T-helper 1 cell treated with Interleukin-12 subunit alpha and Interleukin-12 subunit beta and Interleukin-4 antibody, amounts not matched to agents 30 μg/mL and 1 μg/mL, for 36 hours (primary cell): ENCODE data around the gene EPHA4.

ENCODE experiments used
- H3K27ac Mint-ChIP-seq: one replicate; pipeline ENCODE4 v1.8.0; 2021; ENCODE audit warnings: mild to moderate bottlenecking, mixed read lengths
- H3K27me3 Mint-ChIP-seq: one replicate; pipeline ENCODE4 v1.8.0; 2021; ENCODE audit warnings: low read depth, mixed read lengths
- H3K36me3 Mint-ChIP-seq: one replicate; pipeline ENCODE4 v1.8.0; 2021; ENCODE audit warnings: low read depth, mixed read lengths
- H3K4me1 Mint-ChIP-seq: one replicate; pipeline ENCODE4 v1.8.0; 2021; ENCODE audit warnings: low read depth, mixed read lengths
- H3K4me3 Mint-ChIP-seq: one replicate; pipeline ENCODE4 v1.8.0; 2021; ENCODE audit warnings: mild to moderate bottlenecking, moderate library complexity, mixed read lengths
- H3K9me3 Mint-ChIP-seq: one replicate; pipeline ENCODE4 v1.8.0; 2021; ENCODE audit warnings: mixed read lengths

The EPHA4 gene

DNA sequence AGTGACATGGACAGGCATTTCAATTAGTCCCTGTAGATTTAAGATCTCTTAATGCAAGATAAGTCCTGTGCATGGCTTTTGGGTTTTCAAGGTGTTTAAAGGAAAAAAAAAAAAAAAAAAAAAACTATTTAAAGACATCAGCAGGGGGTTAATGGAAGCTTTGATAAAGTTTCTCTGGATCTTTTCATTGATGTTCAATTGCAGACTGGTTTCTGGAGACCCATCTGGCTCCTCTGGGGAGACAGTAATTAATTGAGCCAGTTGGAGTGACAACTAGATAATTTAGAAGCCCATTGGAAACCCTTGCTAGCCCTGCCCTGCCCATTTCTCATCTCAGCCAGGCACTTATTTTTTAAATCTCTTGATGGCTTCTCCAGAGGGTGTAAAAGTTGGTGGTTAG lies 98.7 kb downstream of the EPHA4 start:
- no peaks in the 10 kb centered on the region for H3K9me3 Mint-ChIP-seq
- H3K36me3 Mint-ChIP-seq: peaks cover 2% of the 10 kb centered on the region
- peaks cover under 1% of the 10 kb centered on the region for H3K4me1 Mint-ChIP-seq
- H3K27me3 Mint-ChIP-seq: peaks cover 5% of the 10 kb centered on the region
- H3K27ac Mint-ChIP-seq: no peak overlapping the region
- H3K4me3 Mint-ChIP-seq: no peak overlapping the region

DNA sequence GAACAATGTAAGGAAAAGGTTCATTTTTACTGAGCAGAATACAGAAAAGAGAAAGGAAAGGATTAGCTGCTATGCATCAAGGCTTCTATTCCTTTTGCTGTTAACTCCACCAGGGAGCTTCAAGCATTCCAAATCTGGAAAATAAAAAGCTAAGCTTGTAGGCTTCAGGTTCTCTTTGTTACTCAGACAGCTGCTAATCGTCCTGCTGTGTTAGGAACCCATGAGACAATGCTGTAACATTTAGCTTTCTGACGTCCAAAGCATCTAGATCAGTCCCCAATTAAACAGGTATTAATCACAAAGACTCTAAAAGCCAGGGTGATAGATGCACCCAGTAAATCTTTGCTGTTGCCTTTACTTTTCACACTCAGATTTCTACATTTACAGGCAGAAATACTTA lies 103.8 kb downstream of the EPHA4 start:
- H3K36me3 Mint-ChIP-seq: peaks cover 3% of the 10 kb centered on the region
- no peak overlapping the region for H3K4me3 Mint-ChIP-seq
- H3K4me1 Mint-ChIP-seq: peaks cover 18% of the 10 kb centered on the region
- H3K9me3 Mint-ChIP-seq: no peaks in the 10 kb centered on the region
- no peak overlapping the region for H3K27ac Mint-ChIP-seq
- H3K27me3 Mint-ChIP-seq: peaks cover 11% of the 10 kb centered on the region

GRCh38 chr2:221467610-221468009 lies 104.5 kb downstream of the EPHA4 start:
- Mint-ChIP-seq H3K4me1 (peaks cover 24% of the 10 kb centered on the region), H3K27ac (no peak overlapping the region)

GRCh38 chr2:221466744-221467143 lies 105.4 kb downstream of the EPHA4 start:
- Mint-ChIP-seq H3K27me3 (peaks cover 20% of the 10 kb centered on the region), H3K36me3 (peaks cover 7% of the 10 kb centered on the region), H3K9me3 (no peaks in the 10 kb centered on the region), H3K4me3 (no peak overlapping the region), H3K4me1 (peaks cover 24% of the 10 kb centered on the region), H3K27ac (no peak overlapping the region)

More at GRCh38 chr2:221467610-221468009, 104.5 kb downstream of the EPHA4 start:
- Mint-ChIP-seq H3K27me3 (peaks cover 15% of the 10 kb centered on the region), H3K4me3 (no peak overlapping the region), H3K9me3 (no peaks in the 10 kb centered on the region), H3K36me3 (peaks cover 7% of the 10 kb centered on the region)

GRCh38 chr2:221465776-221466175 lies 106.3 kb downstream of the EPHA4 start:
- H3K27ac Mint-ChIP-seq: no peak overlapping the region
- peak overlapping the region; percentile 15 for H3K4me3 Mint-ChIP-seq

DNA sequence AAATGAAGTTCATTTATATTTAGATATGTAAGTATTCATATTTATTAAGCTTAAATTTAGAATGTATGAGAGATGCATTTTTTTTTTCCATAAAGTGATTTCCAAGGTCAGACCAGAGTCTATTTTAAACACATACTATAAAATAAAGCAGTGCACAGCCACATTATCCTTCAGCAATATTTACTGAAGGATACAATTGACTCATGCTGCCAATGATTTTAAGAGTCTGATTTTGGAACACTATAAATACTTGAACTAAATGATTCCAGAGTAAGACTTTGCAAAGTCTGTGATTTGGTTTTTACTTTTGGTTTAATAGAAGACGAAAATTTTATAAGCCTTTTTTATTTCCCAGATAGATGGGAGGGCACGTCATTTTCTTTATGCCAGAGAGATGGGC lies 107.1 kb downstream of the EPHA4 start:
- peaks cover 24% of the 10 kb centered on the region for H3K4me1 Mint-ChIP-seq
- peaks cover 7% of the 10 kb centered on the region for H3K36me3 Mint-ChIP-seq
- H3K9me3 Mint-ChIP-seq: no peaks in the 10 kb centered on the region
- H3K27me3 Mint-ChIP-seq: peaks cover 32% of the 10 kb centered on the region
- no peak overlapping the region for H3K4me3 Mint-ChIP-seq
- no peak overlapping the region for H3K27ac Mint-ChIP-seq

More at GRCh38 chr2:221465776-221466175, 106.3 kb downstream of the EPHA4 start:
- Mint-ChIP-seq H3K27me3 (peaks cover 29% of the 10 kb centered on the region), H3K9me3 (no peaks in the 10 kb centered on the region), H3K4me1 (peaks cover 24% of the 10 kb centered on the region), H3K36me3 (peaks cover 7% of the 10 kb centered on the region)

DNA sequence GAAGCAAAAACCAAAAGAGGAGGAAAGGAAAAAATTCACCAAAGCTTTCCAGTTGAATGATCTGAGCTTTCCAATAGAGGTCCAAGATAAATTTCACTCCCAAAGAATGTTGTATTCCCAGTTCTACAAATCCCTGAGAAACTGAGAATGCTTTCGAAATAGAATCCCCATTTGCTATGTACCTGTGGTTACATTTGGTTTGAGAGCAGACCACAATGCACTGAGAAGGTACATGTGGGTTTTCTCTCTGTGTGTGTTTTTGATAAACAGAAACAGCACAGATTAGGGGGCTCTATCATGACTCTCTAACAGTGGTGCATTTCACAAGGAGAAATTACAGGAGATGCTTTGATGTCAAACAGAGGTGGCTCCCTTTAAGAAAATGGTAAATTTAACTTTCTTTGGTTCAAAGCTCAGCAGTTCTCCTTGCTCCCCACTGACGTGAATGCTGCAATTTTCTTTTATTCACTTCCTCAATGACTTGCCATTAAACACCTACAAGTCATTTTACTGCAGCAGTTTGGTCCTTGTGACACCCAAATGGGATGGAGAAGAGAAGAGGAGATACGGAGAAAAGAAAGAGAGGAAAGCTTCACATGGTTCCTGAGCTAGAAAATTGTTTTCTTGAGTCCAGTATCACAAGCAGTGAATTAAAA lies 108.7 kb downstream of the EPHA4 start:
- H3K9me3 Mint-ChIP-seq: no peaks in the 10 kb centered on the region
- peaks cover 5% of the 10 kb centered on the region for H3K36me3 Mint-ChIP-seq
- H3K4me1 Mint-ChIP-seq: peaks cover 24% of the 10 kb centered on the region
- peak overlapping the region; percentile 27 for H3K4me3 Mint-ChIP-seq
- H3K27me3 Mint-ChIP-seq: peaks cover 28% of the 10 kb centered on the region
- no peak overlapping the region for H3K27ac Mint-ChIP-seq

DNA sequence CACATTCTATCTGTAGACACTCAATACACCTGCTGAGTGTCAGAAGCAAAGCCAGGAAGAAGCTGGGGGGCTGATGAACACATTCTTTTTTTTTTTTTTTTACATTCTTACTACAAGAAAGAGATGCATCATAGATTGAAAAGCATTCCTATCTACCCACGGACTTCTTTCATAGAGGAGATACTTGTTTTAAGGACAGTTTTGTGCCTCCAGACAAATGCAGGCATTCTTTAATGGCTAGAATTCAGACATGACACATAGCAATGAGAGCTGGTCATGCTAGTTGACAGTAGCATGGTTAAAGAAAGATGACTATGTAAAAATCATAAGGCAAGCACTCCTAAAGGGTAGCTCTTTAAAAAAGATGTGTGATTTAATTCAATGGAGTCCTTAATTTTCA lies 110.2 kb downstream of the EPHA4 start:
- no peak overlapping the region for H3K27ac Mint-ChIP-seq
- H3K4me1 Mint-ChIP-seq: peaks cover 22% of the 10 kb centered on the region
- no peaks in the 10 kb centered on the region for H3K9me3 Mint-ChIP-seq
- peaks cover 5% of the 10 kb centered on the region for H3K36me3 Mint-ChIP-seq
- no peak overlapping the region for H3K4me3 Mint-ChIP-seq
- H3K27me3 Mint-ChIP-seq: peaks cover 28% of the 10 kb centered on the region

DNA sequence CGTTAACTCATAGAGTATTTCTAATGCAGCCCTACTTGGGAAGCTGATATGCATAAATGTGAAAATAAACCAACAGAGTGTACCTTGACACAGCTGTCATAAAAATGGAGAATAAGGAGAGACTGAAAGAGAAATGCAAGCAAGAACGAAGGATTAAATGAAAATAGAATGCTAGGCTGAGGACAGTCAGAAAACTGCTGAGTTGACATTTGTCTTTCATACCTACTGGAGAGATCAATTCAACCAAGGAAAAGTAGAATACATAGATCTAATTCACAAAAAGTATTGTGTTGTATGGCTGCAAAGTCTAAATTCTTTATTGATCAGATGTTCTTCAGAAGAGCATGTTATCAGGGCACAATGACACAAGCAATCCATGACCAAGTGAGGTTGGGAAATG lies 112.0 kb downstream of the EPHA4 start:
- Mint-ChIP-seq H3K9me3 (no peaks in the 10 kb centered on the region), H3K27me3 (peaks cover 28% of the 10 kb centered on the region), H3K4me3 (no peak overlapping the region), H3K27ac (no peak overlapping the region), H3K4me1 (peaks cover 15% of the 10 kb centered on the region), H3K36me3 (peaks cover 5% of the 10 kb centered on the region)

DNA sequence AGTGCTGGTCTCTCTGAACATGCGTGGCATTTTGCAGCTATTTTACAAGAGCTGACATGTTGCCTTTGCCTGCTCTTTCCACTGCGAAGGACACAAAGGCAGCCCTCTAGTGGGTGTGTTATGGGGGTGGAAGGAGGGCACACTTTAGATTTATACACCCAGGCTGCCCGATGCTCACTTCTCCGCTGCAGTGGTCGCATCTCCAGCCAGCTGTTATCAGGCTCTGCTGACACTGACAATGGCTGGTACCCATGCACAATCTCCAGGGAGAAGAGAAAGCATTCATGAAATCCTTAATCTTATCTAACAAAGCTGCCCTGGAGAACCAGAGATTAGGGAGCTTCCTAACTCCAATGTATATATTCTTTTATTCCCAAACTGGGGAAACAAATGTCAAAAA lies 113.5 kb downstream of the EPHA4 start:
- Mint-ChIP-seq H3K4me1 (peaks cover 9% of the 10 kb centered on the region), H3K27ac (no peak overlapping the region), H3K36me3 (peaks cover 4% of the 10 kb centered on the region), H3K27me3 (peaks cover 25% of the 10 kb centered on the region), H3K4me3 (no peak overlapping the region), H3K9me3 (no peaks in the 10 kb centered on the region)

GRCh38 chr2:221455214-221455613 lies 116.9 kb downstream of the EPHA4 start:
- Mint-ChIP-seq H3K27ac (no peak overlapping the region), H3K27me3 (peaks cover 4% of the 10 kb centered on the region), H3K4me3 (no peak overlapping the region), H3K9me3 (no peaks in the 10 kb centered on the region), H3K4me1 (no peaks in the 10 kb centered on the region), H3K36me3 (no peaks in the 10 kb centered on the region)

DNA sequence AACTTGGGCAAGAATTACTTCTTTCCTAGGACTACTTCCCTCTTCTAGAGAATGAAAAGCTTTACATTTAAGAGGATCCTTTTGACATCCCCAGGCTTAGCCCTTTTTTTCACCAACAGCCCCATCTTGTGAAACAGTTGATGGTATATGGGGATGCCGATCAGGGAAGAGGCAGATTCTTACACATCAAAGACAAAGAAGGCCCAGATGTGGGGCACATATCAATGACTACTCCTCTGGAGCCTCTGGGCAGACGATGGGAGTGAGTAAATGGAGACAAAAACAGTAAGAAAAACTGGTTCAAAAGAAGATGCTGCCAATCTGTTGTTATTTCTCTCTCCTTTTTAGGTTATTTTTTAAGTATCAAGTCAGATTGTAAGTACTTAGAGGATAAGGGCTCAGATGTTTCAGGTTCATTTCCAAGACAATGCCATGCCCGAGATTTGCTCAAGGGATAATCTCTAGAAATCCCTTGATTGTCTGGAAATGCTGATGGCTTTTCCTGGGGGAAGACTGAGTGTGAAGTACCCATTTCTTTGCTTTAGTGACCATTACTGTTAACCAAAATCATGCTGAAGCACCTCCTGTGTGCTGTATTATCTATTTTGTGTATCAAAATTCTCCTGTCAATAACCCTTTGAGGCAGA lies 117.5 kb downstream of the EPHA4 start:
- Mint-ChIP-seq H3K4me1 (no peaks in the 10 kb centered on the region), H3K27me3 (no peaks in the 10 kb centered on the region), H3K27ac (no peak overlapping the region), H3K36me3 (no peaks in the 10 kb centered on the region), H3K9me3 (no peaks in the 10 kb centered on the region), H3K4me3 (no peak overlapping the region)

GRCh38 chr2:221451862-221452788 lies 120.0 kb downstream of the EPHA4 start:
- H3K27ac Mint-ChIP-seq: no peak overlapping the region

GRCh38 chr2:221450280-221450679 lies 121.8 kb downstream of the EPHA4 start:
- Mint-ChIP-seq H3K4me3 (no peak overlapping the region), H3K9me3 (no peaks in the 10 kb centered on the region), H3K4me1 (no peaks in the 10 kb centered on the region), H3K27me3 (peaks cover 5% of the 10 kb centered on the region), H3K36me3 (no peaks in the 10 kb centered on the region), H3K27ac (no peak overlapping the region)

More at GRCh38 chr2:221451862-221452788, 120.0 kb downstream of the EPHA4 start:
- Mint-ChIP-seq H3K27me3 (peaks cover 5% of the 10 kb centered on the region), H3K4me3 (no peak overlapping the region), H3K36me3 (no peaks in the 10 kb centered on the region), H3K4me1 (no peaks in the 10 kb centered on the region), H3K9me3 (no peaks in the 10 kb centered on the region)
